CD4-positive, alpha-beta T cell treated with Interleukin-4 for 4 hours (primary cell): ENCODE data around the gene LY6G6C.
A peak's percentile ranks its signal among the peaks of the same experiment; 100 is the strongest.

Experiments used
- DNase-seq: peaks from one replicate; pipeline ENCODE4 v3.0.0-alpha.2; 2020

LY6G6C gene

GRCh38 chr6:31702819-31703716, 18.5 kb downstream of the LY6G6C start, which contains the start of gene ABHD16A:
TSS of gene ABHD16A (minus strand) at chr6:31703324. CDS start at chr6:31703281, 43 bp downstream.
- DNase-seq: peak; percentile 98

DNA sequence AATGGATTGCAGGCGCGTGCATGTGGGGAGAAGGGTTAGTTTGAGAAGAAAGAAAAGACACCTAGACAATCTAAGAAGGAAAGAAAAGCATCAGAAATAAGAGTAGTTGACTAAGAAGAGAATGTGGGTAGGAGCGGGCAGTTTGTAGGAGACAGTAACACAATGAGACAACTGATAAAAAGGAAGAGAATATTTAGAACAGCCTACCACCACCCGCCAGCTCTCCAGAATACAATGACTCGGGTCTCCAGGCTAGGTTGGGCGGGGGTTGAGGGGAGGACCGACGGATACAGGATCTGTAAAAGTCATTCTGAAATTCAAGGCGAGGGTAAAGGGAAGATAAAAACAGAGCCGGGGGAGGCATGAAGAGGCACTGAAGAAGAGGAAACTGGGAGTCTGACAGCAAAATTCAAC, 19.1 kb downstream of the LY6G6C start:
- peak; percentile 17 for DNase-seq

DNA sequence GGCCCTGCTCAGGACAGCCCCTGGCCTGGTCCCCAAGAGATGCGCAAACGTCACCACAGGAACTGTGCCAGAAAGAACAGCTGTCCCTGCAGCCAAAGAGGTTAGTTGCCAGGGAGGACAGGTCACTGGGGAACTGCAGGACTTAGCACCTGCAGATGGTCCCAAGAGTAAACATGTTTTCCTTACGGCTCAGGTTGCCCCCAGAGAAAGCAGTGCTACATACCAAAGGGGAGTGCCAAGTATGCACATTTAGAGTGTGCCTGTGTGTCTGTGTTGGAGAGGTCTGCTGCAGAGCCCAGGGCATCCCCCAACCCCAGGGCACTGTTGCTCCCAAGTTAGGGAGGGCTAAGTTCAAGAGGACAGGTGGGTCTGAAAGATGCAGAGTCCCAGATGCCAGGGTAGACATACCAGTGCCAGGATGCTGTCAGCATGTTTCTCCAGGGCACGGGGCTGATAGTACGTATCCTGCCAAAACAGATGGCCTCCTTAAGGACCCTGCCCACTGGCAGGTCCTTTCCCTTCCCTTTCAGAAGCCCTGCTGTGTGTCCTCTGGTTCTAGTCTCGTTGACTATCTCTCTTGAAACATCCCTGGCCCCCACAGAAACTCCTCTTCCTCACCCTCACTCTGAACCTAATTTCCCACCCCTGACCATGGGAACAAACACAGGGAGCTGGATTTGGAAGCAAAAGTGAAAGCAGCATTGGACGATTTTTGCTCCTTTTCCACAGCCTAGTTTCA, 19.7 kb downstream of the LY6G6C start:
- no peak for DNase-seq

DNA sequence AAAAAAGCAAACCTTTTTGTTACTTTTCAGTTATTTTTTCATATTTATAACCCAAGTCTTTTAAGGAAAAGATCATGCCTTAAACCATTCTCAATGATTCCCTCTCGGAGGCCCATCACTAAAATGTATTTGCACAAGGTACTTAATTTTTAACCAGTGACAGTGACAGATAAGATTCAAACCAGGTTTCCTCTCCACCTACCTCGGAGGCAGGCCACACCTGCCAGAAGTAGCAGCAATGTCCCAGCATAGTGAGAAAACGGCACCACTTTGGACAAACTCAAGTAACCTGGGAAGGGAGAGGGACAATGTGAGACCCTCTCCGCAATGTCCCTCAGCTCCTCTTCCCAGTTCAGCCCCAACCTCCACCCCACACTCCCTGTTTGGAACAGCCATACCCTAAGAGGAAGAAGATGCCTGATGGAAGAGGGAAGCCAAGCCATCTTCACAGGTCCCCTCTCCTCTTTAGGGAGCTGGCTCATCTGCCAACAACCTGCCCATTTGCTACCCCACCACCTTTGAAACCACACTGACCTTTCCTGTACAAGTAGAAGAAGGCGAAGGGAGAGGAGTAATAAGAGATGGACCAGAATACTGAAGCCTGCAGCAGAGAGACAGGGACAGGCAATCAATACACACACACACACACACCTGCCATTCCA, 20.7 kb downstream of the LY6G6C start:
- DNase-seq: no peak

DNA sequence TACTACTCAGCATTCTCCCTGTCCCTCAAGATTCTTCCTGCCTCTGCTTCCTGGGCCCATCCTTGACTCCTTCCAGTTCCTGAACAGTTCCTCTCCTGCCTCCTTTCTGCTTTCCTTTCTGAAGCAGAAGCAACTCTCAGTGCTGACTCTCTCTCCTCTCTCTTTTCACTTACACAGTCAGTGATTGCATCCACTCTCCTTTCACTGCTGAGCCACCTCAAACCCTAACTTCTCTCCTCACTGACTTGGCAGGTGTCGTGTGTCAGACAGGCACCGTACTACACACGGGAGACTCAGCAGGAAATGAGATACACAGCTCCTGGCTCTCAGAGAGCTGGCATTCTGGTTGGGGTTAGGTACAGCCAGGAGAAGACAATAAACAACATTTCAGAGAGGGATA, 24.0 kb downstream of the LY6G6C start:
- DNase-seq: peak; percentile 27

DNA sequence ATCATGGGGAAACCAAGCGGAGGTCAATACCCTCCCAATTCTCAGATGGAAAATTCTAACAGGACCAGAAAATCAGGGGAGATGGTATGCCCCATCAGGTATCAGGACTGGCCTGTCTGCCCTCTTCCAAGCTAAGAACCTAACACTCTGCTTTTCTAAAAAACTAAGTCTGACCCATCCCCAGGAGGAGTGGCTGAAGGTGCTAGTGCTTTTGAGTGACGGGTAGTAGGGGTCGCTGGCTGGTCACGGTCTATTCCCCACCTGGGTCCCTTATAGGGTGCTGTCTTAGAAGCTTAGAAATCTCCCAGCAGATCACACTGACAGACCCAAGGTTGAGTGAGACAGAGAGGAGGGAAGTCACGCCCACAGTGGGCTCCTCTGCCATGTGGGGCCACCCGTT, 28.0 kb downstream of the LY6G6C start:
- DNase-seq: no peak

- DNase-seq: no peak
Observed at GRCh38 chr6:31692886-31693285, 28.7 kb downstream of the LY6G6C start.

DNA sequence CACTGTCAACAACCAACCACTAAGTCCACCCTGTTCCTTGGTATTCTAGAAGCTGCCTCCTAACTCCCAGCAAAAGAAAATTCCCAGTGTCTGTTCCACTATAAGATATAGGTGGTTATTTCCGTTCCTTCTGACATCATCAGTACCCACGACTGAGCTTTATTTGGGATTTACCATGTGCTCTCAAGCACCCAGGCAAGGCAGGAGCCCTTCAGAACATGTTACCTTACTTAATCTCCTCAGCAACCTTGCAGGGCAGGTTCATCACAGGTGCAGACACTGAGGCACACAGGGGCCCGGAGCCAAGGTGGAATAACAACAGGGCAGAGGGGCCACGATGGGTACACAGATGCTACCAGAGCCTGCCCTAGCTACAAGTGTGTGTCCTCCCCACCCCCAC, 29.2 kb downstream of the LY6G6C start:
- DNase-seq: no peak

DNA sequence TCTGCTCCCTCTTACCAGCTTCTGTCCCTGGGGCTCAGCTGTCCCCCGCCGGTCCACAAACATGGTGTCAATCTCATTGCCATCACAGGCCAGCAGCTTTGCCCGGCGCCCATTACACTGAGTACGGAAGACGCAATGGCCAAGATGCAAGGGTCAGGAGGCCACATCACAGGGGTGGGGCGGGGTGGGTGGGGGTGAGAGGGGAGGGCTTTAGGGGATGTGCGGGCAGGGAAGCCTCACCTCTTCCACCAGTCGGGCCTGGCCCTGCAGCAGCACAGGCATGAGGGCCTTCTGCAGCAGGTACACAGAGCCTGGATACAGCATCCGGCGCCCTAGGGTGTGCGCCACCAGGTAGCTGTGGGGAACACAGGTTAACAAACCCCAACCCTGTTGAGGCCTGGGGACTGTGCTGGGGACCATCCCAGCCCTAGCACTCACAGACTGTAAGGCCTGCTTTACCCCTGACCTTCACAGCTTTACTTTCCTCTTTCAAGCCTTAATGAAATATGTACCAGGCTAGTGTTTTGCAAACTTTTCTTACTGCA, 29.9 kb downstream of the LY6G6C start:
- no peak for DNase-seq

GRCh38 chr6:31691078-31691463, 30.5 kb downstream of the LY6G6C start:
- no peak for DNase-seq

- DNase-seq: no peak
Observed at GRCh38 chr6:31690231-31691077, 31.1 kb downstream of the LY6G6C start.

DNA sequence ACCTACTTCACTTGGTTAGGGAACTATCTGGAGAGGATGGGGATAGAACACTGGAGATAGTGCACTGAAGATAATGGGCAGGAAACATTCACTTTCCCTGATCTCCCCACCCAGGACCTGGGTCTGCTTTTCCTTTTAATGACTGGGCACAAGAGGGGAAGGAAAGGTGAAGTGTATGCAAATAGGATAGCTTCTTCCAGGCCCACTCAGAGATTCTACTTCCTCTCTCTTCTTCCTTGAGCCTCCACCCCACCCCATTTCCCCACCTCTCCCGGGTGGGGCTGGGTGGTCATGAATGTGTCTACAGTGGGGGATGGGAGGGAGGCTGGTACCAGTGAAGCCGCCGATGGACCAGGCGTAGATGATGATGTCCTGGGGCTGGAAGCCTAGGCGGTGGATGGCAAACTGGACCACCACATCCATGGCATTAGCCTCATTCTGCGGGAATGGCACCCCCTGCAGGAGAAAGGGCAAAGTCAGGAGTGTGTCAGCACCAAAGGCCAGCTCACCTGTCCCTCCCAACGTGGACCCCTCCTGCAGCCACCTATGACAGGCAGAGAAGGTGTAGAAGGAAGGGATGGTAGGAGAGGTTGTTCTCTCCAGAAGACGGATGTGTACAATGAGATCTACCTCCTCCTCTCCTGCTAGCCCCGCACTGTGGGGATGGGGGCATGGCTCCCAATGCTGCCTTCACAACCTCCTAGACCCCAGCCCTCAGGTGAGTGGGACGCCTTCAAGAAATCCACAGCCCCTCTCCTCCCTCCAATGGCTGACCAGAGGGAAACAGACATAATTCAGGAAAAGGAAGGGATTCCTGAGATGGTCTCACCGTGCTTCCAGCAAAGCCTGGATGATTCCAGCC, 32.1 kb downstream of the LY6G6C start:
- no peak for DNase-seq

DNA sequence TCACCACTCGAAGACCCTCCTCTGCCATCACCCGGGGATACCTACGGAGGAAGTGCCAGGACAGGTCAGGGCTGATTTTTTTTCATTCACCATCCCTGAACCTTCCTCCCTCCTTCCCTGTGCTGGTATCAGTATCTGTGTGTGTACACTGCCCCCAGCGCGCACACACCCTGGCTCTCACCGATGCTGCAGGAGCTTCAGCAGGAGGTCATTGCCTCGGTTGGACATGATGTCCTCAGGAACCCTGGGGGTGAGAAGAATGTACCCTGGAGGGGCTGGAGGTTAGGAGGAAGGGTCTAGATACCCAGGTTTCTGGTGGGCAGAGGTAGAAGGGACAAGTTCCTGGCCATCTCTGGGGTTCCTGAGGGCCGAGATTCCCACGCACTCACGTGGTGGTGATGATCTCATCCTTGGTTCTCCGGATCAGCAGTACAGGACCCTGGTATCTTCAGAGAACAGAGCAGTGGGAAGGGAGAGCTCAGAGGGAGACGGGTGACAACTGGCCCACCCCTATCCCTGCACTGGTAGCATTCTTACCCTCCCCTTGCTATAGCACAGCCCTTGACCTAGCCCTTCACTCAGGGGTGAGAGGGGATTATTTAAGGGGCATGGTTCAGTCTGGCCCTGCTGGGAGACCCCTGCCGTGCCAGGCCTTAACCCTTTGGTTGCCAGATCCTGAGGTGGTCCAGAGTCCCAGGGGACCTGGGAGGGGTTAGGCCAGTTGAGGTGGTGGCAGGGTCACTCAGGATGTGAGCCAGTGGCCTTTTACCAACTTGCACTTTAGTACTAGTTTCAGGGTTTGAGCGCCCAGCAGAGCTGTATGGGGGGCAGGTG, 33.5 kb downstream of the LY6G6C start:
- no peak for DNase-seq

DNA sequence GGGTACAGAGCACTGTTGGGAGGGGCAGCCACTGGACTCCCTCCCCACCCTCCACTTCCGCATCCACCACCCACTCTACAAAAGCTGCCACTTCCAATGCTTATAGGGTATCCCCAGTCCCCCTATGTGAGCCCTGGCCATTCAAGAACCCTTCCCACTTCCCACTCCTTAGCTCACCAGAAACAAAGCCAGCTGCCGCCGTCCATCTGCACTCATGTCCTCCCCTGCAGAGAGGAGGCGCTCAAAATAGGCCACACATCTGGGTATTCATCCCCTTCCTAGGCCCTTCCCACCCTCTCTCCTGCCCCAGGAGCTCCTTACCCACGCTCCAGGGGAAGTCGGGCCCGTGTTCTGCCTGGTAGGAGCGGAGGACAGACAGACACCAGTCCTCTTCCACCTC, 34.2 kb downstream of the LY6G6C start:
- DNase-seq: no peak

DNA sequence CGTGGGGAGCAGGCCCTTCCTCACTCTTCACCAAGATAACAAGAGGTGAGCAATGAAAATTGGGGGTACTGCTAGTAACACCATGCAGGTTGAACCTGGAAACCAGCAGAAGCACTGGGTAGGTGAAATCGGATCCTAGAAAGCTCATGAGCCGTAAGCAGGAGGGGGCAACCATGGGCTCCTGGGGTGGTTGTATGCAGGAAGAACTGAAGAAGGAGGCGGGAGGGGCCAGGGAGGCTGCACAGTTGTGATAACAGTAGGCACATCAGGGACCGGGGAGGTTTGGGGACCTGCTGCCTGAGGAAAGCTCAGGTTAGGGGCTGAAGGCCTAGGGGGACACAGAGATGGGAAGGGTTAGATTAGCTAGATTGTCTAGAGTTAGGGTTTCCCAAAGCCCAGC, 35.1 kb downstream of the LY6G6C start:
- DNase-seq: no peak

- no peak for DNase-seq
Observed at GRCh38 chr6:31683591-31683990, 38.0 kb downstream of the LY6G6C start.

- no peak for DNase-seq
Observed at GRCh38 chr6:31681135-31681671, 40.3 kb downstream of the LY6G6C start.

- peak; percentile 76 for DNase-seq
Observed at GRCh38 chr6:31680226-31681134, 41.1 kb downstream of the LY6G6C start, which contains the start of gene LY6G5C. TSS of gene LY6G5C (minus strand) at chr6:31681067. CDS start at chr6:31680373, 694 bp downstream.

DNA sequence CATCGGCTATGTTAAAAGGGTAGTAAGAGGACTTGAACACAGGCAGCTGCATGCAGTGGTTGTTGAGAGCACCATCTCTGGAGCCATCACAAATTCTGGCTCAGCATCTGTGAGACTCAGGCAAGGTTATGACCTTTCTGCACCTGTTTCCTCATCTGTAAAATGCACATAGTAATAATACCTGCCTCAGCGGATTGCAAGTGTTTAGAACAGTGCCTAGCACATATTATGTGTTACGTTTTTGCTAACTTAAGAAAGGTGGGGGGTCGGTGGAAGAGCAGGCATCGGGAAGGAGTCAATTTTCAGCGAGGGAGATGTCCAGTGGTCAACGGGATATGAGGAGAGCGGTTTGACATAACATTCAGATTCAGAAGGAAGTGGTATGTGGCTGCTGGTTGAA, 43.6 kb downstream of the LY6G6C start:
- no peak for DNase-seq
